ENCODE data around the gene C6orf62. TPM values are rescaled to one million over a fixed set of nuclear protein-coding genes. Genes with fewer than 3 reads are reported as not detected.
"Not testable (repeated sequence)": the region's sequence is repeated elsewhere in the genome, so short reads cannot be mapped to it uniquely, and the experiment has no call there.

Gene C6orf62
- total RNA-seq, 1 donor = 168 TPM

GRCh38 chr6:24720604-24721460, 1.9 kb upstream of the C6orf62 start:
- Histone ChIP-seq H3K4me3 (ENCODE audit: insufficient read depth, low read length) (peak overlapping the region; percentile 97), H3K4me2 (ENCODE audit: insufficient read depth, low read length) (peak overlapping the region; percentile 92), H4K20me1 (ENCODE audit: insufficient read depth, low read length) (peaks cover 38% of the 10 kb centered on the region), H3K4me1 (ENCODE audit: insufficient read depth, low read length) (peaks cover 9% of the 10 kb centered on the region), H3K79me2 (ENCODE audit: insufficient read depth, low read length) (peaks cover 48% of the 10 kb centered on the region), H3K27ac (ENCODE audit: low read depth, low read length) (peak overlapping the region; percentile 99), H3K27me3 (ENCODE audit: insufficient read depth, low read length) (no peaks in the 10 kb centered on the region), H3K36me3 (ENCODE audit: insufficient read depth, low read length) (peaks cover 22% of the 10 kb centered on the region), H3K9me3 (ENCODE audit: low read depth, low read length) (no peaks in the 10 kb centered on the region), H2AFZ (ENCODE audit: low read length) (peak overlapping the region; percentile 88)
- DNase-seq (ENCODE audit: insufficient read length, low spot score, missing footprints) = peak; percentile 97
- TF ChIP-seq, protein P1, sequence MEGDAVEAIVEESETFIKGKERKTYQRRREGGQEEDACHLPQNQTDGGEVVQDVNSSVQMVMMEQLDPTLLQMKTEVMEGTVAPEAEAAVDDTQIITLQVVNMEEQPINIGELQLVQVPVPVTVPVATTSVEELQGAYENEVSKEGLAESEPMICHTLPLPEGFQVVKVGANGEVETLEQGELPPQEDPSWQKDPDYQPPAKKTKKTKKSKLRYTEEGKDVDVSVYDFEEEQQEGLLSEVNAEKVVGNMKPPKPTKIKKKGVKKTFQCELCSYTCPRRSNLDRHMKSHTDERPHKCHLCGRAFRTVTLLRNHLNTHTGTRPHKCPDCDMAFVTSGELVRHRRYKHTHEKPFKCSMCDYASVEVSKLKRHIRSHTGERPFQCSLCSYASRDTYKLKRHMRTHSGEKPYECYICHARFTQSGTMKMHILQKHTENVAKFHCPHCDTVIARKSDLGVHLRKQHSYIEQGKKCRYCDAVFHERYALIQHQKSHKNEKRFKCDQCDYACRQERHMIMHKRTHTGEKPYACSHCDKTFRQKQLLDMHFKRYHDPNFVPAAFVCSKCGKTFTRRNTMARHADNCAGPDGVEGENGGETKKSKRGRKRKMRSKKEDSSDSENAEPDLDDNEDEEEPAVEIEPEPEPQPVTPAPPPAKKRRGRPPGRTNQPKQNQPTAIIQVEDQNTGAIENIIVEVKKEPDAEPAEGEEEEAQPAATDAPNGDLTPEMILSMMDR (IDR thresholded peaks at IDR 0.05; ENCODE audit: extremely low read depth, low read depth, low read length) = no peak

GRCh38 chr6:24720131-24720603, 1.2 kb upstream of the C6orf62 start:
- Histone ChIP-seq H3K79me2 (ENCODE audit: insufficient read depth, low read length) (peaks cover 54% of the 10 kb centered on the region), H3K4me2 (ENCODE audit: insufficient read depth, low read length) (peak overlapping the region; percentile 92), H3K4me1 (ENCODE audit: insufficient read depth, low read length) (peaks cover 12% of the 10 kb centered on the region), H3K27ac (ENCODE audit: low read depth, low read length) (peak overlapping the region; percentile 99), H3K27me3 (ENCODE audit: insufficient read depth, low read length) (no peaks in the 10 kb centered on the region), H3K9me3 (ENCODE audit: low read depth, low read length) (no peaks in the 10 kb centered on the region), H3K36me3 (ENCODE audit: insufficient read depth, low read length) (peaks cover 29% of the 10 kb centered on the region), H4K20me1 (ENCODE audit: insufficient read depth, low read length) (peaks cover 44% of the 10 kb centered on the region), H2AFZ (ENCODE audit: low read length) (no peak overlapping the region), H3K4me3 (ENCODE audit: insufficient read depth, low read length) (peak overlapping the region; percentile 97)
- peak; percentile 69 for DNase-seq (ENCODE audit: insufficient read length, low spot score, missing footprints)
- TF ChIP-seq, protein P1 (IDR thresholded peaks at IDR 0.05; ENCODE audit: extremely low read depth, low read depth, low read length) = no peak

GRCh38 chr6:24718449-24719124, 367 bp downstream of the C6orf62 start:
- H3K4me1 ChIP-seq (ENCODE audit: insufficient read depth, low read length) = peaks cover 13% of the 10 kb centered on the region
- H3K4me2 ChIP-seq (ENCODE audit: insufficient read depth, low read length) = peak overlapping the region; percentile 92
- no peaks in the 10 kb centered on the region for H3K27me3 ChIP-seq (ENCODE audit: insufficient read depth, low read length)
- H3K36me3 ChIP-seq (ENCODE audit: insufficient read depth, low read length) = peaks cover 45% of the 10 kb centered on the region
- DNase-seq (ENCODE audit: insufficient read length, low spot score, missing footprints) = no peak
- H3K9me3 ChIP-seq (ENCODE audit: low read depth, low read length) = no peaks in the 10 kb centered on the region
- H3K27ac ChIP-seq (ENCODE audit: low read depth, low read length) = peak overlapping the region; percentile 99
- TF ChIP-seq, protein P1 (IDR thresholded peaks at IDR 0.05; ENCODE audit: extremely low read depth, low read depth, low read length) = no peak
- peak overlapping the region; percentile 97 for H3K4me3 ChIP-seq (ENCODE audit: insufficient read depth, low read length)
- peaks cover 70% of the 10 kb centered on the region for H3K79me2 ChIP-seq (ENCODE audit: insufficient read depth, low read length)
- H2AFZ ChIP-seq (ENCODE audit: low read length) = no peak overlapping the region
- H4K20me1 ChIP-seq (ENCODE audit: insufficient read depth, low read length) = peaks cover 59% of the 10 kb centered on the region

- peaks cover 77% of the 10 kb centered on the region for H4K20me1 ChIP-seq (ENCODE audit: insufficient read depth, low read length)
- DNase-seq (ENCODE audit: insufficient read length, low spot score, missing footprints); H3K27me3 ChIP-seq (ENCODE audit: insufficient read depth, low read length); H3K9me3 ChIP-seq (ENCODE audit: low read depth, low read length); H2AFZ ChIP-seq (ENCODE audit: low read length): not testable (repeated sequence)
- H3K4me2 ChIP-seq (ENCODE audit: insufficient read depth, low read length) = peak overlapping the region; percentile 92
- H3K36me3 ChIP-seq (ENCODE audit: insufficient read depth, low read length) = peaks cover 64% of the 10 kb centered on the region
- H3K4me1 ChIP-seq (ENCODE audit: insufficient read depth, low read length) = peaks cover 13% of the 10 kb centered on the region
- peak overlapping the region; percentile 97 for H3K4me3 ChIP-seq (ENCODE audit: insufficient read depth, low read length)
- H3K79me2 ChIP-seq (ENCODE audit: insufficient read depth, low read length) = peaks cover 88% of the 10 kb centered on the region
- H3K27ac ChIP-seq (ENCODE audit: low read depth, low read length) = peak overlapping the region; percentile 99
Observed at GRCh38 chr6:24716602-24717148, 2.3 kb downstream of the C6orf62 start.
